ENCODE results near the gene DCAF7.

GRCh38 chr17:63561819-63562218, 11.5 kb downstream of the DCAF7 start:
- no peak for TF ChIP-seq POLR2A (IDR thresholded peaks at IDR 0.05)
- no peak for TF ChIP-seq CTCF (IDR thresholded peaks at IDR 0.05)
- no peak for TF ChIP-seq POLR2AphosphoS5 (IDR thresholded peaks at IDR 0.05)
- TF ChIP-seq EP300 (IDR thresholded peaks at IDR 0.05): no peak
